GM15510 (cell line): ENCODE data around the gene ACP5.

Source experiments
- POLR2A ChIP-seq: IDR thresholded peaks from 3 replicates; pipeline ENCODE4 v1.6.1; 2011; ENCODE audit warnings: borderline replicate concordance; ENCODE audit not compliant: insufficient read length; ENCODE audit errors: extremely low read depth

Gene ACP5

DNA sequence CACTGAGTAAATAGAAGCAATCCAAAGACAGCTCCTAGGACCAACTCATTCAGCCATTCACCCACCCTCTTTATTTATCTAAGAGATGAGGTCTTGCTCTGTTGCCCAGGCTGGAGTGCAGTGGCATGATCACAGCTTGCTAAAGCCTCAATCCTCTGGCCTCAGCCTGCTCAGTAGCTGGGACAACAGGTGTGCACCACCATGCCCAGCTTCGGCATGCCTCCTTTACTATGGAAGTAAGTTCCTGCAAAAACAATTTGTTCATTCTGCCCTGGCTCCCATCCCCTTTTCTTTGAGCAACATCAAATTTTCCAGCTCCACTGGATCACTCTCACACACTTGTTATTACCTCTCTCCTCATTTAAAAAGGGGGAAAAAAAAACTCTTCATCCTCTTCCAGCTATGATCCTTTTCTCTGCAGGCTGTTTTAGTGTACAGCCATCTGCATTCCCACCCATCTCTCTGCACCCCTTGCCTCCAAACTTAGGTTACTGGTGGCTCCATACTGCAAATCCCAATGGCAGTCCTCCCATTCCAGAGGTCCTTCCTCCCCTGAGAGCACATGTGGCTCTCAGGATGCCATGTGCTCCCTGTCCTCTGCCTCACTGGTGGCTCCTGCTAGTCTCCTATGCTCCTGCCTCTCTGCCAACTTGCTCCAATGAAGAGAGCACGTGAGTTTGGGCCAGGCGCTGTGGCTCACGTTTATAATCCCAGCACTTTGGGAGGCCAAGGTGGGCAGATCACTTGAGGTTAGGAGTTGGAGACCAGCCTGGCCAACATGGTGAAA is 20.6 kb downstream of the ACP5 start:
- TF ChIP-seq POLR2A: no peak

DNA sequence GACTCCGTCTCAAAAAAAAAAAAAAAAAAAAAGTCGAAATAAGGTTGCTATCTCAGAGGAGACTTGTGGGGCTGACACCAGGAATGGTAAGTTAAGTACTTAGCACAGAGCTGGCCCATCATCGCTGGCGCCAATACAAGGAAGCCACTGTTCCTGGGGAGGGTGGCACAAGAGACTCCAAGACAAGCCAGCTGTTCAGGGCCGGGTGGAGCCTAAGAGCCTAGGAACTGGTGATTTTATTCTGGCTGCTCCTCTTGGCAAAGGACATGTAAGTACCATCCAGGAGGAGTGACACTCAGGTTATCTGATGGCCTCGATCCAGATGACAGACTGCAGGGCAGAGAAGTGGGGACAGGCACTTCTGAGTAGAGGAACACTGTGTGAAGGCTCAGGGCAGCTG is 22.2 kb downstream of the ACP5 start:
- TF ChIP-seq POLR2A: no peak

DNA sequence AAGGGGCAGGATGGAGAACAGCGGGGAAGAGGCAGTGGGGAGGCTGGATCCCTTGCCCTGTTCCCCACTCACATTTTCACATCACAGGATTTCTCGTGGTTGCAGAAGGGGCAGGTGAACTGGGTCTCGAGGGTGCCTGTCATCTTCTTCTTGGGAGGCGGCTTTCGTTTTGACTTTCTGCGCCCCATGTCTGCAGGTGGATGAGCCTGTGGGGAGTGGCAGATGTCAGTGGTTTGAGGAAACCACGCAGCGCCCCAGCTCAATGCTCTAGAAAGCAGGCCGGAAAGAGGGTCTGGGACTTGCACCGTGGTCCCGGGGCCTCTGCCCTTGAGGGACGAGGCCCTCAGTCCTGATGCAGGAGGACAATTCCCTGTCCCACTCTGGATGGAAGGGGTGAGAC is 23.3 kb downstream of the ACP5 start:
- TF ChIP-seq POLR2A: no peak

DNA sequence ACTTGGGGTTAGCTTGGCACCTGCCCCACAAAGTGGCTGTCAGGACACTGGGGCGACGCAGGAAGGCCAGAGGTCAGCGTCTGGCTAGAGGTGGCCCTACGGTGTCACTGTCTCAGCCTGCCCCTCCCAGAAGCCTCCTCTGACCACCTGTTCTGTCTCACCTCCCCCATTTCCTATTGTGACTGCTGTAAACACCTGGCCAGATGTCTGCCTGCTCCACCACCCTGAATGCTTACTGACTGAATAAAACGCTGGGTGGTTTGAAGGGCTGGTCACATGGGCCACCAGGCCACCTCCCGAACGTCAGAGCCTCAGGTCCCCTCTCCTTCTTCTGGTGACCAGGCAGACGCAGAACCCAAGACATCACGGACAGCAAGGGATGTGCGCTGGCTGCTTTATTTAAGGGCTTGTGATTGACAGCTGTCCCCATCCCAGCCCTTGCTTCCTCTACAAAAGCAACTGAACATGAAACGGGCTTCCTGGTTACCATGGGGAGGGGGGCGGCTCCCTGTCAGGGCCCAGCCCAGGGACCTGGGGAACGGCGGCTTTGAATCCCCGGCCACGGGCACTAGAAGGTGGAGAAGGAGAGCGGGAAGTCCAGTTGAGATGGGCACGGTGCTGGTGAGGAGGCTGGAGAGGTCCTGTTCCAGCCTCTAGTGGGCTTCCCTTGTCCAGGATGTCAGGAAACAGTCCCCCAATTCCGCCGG is 24.6 kb downstream of the ACP5 start:
- TF ChIP-seq POLR2A: no peak

DNA sequence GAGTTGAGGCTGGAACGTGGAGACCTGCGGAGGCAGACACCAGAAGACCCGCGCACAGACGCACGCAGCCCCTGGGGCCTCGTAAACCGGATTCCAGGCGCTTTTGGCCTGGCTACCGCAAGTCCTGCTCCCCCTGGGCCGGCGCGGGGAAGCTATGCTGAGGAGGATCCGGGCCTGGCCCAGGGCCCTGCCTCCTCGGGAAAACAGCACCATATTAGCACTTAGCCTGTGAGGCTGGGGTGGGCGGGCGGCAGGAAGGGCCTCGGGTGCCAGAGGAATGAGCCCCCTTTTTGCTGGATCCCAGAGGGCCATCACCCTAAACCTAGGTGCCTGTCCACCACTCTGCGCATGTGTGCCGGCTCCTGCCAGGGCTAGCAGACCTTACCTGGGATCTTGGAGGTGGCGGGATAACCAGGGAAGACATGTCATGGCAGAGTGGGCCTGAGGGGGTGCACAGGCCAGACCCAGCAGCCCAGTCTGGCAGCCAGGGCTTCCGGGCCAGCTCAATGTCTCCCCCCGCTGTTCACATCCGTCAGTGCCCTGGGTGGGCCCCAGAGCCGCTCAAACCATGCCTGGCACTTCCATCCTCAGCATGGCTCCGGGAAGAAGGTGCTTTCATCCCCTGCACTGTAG is 25.7 kb downstream of the ACP5 start:
- TF ChIP-seq POLR2A: no peak

DNA sequence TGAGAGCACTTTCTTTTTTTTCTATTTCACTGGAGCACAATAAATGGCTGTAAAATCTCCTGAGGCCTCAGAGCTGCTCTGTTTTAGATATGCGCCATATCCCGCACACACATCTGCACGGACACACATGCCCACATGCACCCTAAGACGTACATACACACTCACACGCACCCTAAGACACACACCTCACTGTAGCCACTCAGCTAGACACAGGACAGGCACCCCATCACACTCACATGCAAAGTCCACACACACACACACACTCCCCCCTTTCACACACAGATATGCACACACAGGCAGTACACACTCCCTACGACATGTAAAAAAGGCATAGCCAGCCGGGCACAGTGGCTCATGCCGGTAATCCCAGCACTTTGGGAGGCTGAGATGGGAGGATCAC is 27.2 kb downstream of the ACP5 start:
- no peak for TF ChIP-seq POLR2A

DNA sequence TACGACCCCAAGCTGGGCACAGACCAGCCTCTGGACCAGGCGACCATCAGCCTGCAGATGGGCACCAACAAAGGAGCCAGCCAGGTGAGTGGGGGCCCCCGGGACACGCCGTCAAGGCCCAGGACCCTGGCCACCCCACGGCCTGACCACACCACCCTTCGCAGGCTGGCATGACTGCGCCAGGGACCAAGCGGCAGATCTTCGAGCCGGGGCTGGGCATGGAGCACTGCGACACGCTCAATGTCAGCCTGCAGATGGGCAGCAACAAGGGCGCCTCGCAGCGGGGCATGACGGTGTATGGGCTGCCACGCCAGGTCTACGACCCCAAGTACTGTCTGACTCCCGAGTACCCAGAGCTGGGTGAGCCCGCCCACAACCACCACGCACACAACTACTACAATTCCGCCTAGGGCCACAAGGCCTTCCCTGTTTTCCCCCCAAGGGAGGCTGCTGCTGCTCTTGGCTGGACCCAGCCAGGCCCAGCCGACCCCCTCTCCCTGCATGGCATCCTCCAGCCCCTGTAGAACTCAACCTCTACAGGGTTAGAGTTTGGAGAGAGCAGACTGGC is 28.0 kb downstream of the ACP5 start:
- no peak for TF ChIP-seq POLR2A

DNA sequence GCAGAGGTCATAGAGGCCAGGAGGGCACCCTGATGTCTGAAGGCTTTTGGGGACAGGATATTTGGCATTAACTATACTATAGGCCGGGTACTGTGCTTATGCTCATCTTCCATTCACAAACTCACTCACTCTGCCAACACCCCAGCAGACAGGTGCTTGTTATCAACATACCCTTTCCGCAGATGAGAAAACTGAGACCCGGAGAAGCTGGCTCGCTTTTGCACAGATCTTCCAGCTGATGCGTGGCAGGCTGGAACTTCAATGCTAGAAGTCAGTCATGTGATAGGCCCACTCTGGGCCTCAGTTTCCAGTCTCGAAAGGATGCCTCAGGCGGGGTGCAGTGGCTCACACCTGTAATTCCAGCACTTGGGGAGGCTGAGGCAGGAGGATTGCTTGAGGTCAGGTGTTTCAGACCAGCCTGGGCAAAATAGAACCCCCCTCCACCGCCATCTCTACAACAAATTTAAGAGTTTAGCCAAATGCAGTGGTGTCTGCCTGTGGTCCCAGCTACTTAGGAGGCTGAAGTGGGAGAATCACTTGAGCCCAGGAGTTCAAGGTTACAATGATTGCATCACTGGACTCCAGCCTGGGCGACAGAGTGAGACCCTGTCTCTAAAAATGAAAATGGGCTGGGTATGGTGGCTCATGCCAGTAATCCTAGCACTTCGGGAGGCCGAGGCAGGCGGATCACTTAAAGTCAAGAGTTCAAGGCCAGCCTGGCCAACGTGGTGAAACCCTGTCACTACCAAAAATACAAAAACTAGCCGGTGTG is 29.3 kb downstream of the ACP5 start:
- TF ChIP-seq POLR2A: no peak

DNA sequence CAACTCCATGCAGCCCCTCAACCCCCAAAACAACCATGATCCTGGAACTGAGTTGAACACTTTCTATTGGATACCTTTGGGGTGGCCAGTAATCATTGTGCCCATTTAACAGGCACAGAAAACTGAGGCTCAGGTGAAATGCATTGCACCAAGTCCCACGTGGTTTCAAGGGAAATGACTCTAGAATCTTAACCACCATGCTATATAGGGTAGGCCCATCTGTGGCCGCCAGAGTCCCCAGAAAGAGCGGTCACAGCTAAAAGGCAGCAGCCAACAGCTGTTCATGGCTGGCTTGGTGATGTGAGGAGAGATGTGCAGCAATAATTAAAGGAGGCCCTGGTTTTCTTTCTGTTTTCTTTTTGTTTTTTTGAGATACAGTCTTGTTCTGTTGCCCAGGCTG is 36.2 kb downstream of the ACP5 start:
- no peak for TF ChIP-seq POLR2A

DNA sequence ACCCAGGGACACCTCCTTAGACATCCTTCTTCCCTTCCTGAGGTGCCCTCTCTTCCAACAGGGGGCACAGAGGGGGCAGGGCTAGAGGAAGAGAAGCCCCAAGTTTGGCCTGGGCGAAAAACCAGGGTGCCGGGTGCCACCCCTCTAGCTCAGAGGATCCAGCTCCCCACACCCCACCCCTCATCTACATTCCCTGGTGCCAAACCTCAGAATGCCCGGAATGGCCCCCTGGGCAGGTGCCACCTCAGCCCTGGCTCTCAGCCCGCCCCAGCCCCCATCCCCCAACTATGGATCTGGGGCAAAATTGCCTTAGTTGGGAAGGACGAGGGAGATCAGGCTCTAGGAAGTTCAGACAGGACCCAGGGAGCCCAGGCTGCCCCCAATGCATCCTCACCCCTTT is 36.8 kb downstream of the ACP5 start:
- no peak for TF ChIP-seq POLR2A

DNA sequence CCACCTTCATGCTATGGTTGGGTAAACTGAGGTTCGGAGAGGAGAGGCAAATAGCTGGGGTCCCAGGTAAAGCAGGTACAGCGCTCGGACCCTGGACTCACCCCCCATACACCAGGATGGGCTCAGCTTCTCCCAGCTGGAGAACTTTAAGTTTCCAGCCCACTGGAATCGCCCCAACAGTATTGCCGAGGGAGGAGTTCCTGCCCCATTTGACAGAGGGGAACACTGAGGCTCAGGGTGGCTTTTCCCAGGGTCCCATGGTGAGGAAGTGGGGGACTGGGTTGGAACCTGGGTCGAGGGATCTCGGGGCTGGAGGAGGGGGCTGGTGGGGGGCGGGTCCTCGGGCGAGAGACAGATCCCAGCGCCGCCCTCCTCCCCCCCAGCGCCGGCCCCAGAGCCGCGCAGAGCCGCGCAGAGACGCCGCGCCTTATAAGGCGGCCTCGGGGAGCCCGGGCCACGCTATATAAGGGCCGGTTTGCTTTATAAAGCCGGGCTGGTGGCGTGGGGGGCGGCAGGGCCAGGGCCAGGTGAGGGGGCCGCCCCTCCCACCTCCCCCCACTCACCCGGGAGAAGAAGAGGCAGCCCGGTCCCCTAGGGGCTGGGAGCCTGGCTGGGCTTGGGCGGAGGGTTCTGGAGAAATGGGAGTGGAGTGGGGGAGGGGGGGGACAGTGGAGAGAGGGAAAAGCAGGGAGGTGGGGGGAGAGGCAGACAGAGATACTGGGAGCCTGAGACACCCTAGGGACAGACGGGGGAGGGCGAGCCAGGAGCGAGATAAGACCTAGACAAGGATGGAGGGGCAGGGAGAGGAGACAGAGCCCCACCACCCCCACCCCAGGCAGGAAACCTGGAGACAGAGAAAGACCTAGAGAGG is 37.7 kb downstream of the ACP5 start:
- TF ChIP-seq POLR2A: no peak

DNA sequence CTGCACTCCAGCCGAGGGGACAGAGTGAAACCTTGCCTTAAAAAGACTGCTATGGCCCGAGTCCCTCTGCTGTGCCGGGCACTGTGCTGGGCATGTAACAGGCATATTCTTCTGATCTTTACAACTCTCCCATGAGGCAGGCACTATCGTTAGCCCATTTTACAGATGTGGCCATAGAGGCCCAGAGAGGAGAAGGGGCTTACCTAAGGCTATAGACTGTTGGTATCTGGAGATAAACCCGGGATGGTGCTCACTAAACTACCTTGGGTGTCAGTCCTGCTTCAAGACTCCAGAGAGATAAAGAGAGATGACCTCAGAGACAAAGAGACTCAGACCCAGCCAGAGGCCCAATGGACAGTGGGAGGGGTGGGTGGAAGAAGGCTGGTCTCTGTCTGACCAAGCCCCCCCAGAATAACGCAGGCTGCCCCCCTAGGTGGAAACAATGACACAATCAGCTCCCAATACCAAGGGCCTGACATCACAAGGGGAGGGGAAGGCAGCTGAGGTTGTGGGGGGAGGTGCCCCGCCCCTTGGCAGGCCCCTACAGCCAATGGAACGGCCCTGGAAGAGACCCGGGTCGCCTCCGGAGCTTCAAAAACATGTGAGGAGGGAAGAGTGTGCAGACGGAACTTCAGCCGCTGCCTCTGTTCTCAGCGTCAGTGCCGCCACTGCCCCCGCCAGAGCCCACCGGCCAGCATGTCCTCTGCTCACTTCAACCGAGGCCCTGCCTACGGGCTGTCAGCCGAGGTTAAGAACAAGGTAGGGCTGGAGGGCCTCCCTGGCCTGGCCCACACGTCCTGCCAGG is 39.0 kb downstream of the ACP5 start, which contains the start of gene CNN1:
Gene CNN1 (plus strand): TSS at position 620 of the 805 bp plus-strand sequence. CDS start 77 bp downstream, at position 697.
- no peak for TF ChIP-seq POLR2A
